ENCODE data around the gene ADGRG6.
"Not testable (repeated sequence)": the region's sequence is repeated elsewhere in the genome, so short reads cannot be mapped to it uniquely, and the experiment has no call there.

The ADGRG6 gene

GRCh38 chr6:142301651-142302391, at the start of gene ADGRG6:
Gene ADGRG6 (plus strand): TSS chr6:142302007. CDS start chr6:142302330, 323 bp downstream.
- peak in 10 of 51 donors; percentile 0 to 22 (median 4) for DNase-seq

DNA sequence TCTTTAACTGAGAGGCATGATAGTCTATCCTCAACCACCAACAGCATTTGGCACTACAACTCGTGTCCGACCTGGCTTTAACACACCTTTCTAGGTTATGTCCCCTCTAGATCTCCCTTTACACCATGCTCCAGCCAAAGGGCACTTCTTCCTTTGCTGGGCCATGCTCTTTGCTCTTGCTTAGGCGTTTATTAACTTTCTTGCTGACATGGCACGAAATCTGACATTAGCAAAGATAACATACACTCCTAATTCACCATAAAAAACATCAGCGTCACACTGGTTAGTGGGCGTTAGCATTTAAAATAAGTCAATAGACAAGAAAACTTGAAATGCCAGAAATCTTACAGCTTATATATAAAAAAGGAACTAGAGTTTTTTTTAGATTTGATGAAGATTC, 47.3 kb upstream of the ADGRG6 start:
- no peak for DNase-seq

DNA sequence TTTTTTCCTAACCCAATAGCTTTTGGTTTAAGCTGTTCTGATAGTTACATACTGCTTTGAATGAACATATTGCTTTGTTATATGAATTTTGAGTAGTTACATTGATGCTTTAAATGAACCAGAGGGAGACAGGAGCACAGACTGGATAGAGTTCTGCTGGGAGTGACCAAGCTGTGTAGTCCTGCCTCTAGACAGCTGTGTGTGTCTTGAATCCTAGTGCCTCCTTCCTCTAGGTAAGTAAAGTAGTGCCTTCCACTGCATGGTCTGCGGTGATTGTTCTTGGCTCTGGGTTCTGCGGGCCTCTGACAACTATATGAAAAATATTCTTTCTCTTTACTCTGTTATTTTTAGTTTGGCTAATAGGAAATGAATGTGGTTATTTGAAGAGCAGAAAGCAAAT, 46.0 kb upstream of the ADGRG6 start:
- no peak for DNase-seq

DNA sequence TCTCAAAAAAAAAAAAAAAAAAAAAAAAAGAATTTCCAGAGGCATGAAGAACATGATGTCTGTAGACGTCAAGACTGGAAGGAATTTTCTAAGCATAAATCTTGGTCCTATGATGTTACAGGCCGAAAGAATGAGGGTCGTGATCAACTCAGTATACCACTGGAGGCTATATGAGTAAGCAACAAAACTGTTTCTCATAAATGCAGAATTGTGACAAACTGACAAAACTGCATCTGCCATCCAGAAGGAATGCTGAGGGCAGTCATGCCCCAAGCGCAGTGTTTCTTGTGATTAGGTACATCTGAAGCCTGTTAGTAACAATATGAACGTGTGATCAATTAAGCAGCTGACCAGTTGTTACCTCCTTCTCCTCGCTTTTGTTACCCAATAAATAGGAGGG, 43.5 kb upstream of the ADGRG6 start:
- no peak for DNase-seq

DNA sequence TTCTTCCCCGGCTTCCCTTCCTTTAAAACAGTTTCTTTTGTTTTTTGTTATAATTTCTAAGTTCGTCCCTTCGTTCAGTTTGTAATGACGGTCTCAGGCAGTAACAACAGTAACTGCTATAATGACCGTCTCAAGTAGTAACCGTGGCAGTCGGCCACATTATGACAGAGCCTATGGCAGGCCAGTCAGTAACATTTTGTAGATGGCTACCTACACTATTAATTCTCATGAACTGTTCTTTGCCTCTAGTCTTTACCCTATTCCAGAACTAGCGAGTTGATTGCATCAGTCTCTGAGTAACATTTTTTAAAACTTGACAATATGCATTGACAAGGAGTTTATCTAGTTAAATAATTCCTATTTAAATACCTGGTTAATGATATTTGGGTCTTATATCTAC, 43.0 kb upstream of the ADGRG6 start:
- no peak for DNase-seq

GRCh38 chr6:142260748-142261147, 41.1 kb upstream of the ADGRG6 start:
- DNase-seq: no peak

- DNase-seq: no peak
Measured at GRCh38 chr6:142262231-142262630, 39.6 kb upstream of the ADGRG6 start.

DNA sequence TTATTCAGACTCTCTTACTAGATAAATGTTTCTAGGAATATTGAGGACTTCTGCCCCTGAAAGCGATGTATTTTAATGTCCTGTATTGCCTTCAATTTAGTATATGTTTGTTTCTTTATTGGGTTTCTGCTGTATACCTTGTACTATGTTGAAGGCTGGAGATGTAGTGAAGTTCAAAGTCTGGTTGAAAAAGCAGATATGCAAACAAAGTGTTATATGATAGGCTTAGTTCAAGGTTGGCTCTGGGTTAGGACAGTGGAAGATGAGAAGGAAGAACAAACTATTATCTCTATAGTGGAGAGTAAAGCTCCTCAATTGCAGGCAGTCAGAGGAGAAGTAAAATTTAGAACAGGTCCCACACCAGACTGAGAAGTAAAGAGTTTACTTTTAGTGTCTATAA, 36.3 kb upstream of the ADGRG6 start:
- no peak for DNase-seq

DNA sequence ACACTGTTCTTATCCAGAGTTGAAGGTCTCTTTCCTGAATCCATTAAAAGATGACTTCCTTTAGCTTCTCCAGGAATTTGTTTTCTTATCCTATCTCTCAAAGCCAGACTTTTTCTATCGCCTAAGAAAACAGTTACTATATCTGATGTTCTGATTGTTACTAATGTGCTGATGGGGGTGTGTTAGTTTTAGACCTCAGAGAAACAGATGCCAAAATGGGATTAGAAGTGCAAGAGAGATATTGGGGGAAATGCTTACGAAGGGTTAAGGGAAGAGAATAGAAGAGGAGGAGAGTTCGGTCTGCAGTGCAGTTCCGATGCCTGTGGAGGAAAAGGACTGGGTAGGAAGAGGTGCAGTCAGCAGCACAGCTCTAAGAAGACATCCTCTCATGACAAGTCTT, 35.7 kb upstream of the ADGRG6 start:
- no peak for DNase-seq

- DNase-seq: no peak
Measured at GRCh38 chr6:142271476-142271875, 30.3 kb upstream of the ADGRG6 start.

GRCh38 chr6:142274656-142275055, 27.2 kb upstream of the ADGRG6 start:
- no peak for DNase-seq

- DNase-seq: no peak
Measured at GRCh38 chr6:142275236-142276006, 26.4 kb upstream of the ADGRG6 start.

DNA sequence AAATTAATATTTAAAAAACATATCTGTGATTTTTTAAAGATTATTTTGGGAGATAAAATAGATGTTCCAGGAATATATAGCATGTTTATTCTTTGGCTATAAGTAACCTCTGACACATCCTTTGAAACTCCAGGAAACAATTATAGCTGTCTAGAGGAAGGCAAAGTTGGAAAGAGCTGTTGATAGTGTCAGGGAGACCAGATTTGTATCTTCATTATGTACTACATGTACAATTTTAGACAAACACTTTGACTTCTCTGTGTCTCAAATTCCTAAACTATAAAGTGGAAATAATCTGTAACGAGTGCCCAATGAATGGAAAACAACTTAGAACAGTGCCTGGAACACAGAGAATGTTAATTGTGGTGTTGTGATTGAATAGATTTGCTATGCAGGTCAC, 25.6 kb upstream of the ADGRG6 start:
- DNase-seq: no peak

DNA sequence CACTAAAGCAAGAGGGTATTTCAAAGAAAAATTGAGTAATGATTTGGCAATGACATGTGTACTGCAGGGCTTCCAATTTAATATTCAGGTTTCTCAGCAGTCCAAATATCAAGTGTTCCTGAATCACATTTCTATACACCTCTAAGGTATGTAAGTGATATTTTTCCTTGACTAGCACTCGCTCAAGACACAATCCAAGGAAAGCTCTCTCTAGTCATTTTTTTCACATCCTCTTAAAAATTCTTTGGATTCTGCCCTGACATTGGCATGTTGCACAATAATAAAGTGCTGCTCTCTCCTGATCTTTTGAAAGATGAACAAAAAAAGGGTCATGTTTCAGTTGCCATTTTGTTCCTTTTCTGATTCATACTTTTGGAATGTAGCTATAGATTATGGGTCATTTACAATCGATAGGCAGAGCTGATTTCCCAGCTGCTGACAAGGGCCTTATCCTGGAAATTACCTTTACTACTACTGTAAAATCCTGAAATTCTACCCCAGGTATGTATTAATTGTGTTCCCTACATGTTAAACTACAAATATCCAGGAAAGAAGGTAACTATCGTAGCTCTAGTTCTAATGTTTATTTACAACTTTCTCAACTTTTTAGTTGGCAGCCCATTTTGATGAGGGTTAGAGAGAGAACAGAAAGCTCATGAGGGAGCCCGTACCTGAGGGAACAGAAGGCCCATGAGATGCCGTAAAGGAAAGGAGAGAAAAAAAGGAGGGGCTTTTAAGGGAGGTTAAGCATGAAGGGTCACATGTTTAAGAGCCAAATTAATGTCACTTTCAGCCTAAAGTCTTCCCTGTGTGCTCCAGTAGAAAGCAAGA, 22.2 kb upstream of the ADGRG6 start:
- no peak for DNase-seq

- no peak for DNase-seq
Measured at GRCh38 chr6:142280265-142280664, 21.5 kb upstream of the ADGRG6 start.

DNA sequence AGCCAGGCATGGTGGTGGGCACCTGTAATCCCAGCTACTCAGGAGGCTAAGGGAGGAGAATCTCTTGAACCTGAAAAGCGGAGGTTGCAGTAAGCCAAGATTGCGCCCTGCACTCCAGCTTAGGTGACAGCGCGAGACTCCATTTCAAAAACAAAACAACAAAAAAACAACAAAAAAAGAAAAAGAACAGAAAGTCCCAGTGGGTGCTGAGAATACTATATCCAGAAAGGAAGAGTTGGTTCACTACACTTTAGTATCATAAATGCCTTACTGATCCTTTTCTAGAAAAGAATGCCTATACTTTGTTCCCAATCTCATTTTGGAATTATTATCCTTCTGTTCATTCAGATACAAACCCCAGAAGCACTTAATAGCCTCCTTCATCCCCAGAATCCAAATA, 20.9 kb upstream of the ADGRG6 start:
- DNase-seq: no peak

GRCh38 chr6:142283138-142283537, 18.7 kb upstream of the ADGRG6 start:
- DNase-seq: not testable (repeated sequence)

DNA sequence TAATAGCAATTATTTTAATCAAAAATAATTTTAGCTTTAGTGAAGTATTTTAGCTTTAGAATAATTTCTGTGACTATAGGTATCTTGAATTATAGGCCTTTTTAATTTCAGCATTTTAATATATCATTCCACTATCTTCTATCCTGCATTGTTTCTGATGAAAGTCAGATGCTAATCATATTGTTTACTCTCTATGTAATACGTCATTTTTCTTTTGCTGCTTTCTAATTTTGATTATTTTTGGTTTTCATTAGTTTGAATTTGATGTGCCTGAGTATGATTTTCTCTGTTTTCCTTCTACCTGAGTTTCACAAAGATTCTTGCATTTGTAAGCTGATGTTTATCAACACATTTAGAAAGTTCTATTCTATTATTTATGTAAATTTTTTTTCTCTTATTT, 17.4 kb upstream of the ADGRG6 start:
- no peak for DNase-seq

DNA sequence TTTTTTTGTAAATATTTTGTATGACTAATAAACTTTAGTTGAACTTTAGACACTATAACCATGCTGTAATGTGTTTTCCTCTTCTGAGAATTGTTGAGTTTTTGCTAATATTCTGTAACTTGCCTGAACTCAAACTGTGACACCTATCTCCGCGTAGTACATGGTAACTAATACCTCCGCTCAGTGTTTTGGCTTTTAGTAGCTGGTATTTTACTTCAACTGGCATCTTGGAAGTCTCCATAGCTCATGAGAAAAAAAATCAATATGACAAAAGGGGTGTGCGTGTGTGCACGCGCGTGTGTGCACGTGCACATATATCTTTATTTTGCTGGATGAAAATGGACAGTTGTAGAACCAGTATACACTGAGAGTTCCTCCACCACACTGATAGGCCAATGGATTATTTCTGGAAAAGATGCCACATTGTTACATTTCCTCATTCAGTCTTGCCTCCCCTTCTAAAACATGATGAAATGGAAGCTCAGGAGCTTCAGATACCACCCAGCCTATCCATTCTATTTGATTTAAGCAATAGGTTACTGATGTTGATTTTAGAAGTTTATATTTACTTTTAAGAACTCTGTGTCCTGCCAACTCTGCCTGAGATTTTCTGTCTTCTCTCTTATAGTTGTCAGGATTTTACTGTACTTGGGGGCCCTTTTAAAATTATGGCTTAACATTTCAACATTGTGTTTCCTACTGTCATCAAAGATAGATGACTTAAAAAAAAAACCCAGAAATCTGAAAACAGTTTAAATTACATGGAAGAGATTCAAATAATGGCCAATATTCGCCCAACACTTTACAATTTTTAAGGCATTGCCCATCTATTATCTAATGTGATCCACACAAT, 16.3 kb upstream of the ADGRG6 start:
- DNase-seq: no peak

DNA sequence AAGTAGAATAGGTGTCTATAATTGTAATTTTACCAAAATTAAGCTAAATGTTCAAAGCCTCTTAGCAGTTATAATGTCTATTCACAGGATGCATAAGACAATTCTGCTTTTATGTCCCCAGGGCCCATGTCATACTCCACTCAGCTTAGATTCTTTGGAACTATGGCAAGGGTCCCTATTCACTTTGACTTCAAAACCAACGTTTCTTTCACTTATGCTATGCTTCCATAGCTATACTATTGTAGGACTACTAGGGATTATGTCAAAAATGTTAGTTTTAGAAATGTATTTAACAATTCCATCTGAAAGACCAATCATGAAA, 15.8 kb upstream of the ADGRG6 start:
- no peak for DNase-seq

DNA sequence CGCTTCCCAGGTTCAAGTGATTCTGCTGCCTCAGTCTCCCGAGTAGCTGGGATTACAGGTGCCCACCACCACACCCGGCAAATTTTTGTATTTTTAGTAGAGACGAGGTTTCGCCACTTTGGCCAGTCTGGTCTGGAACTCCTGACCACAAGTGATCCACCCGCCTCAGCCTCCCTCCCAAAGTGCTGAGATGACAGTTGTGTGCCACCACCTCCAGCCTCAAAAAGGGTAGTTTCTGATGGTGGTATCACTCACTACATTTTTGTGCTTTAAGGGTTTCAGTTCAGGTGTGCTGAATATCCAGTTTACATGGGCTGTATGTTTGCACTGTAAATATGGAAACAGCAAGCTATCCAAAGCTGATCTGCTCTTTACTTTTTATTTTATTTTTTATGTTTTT, 12.1 kb upstream of the ADGRG6 start:
- DNase-seq: no peak

All from hypothalamus (tissue), 51 donors.